ENCODE data around the gene RPAP2.
"Not testable (repeated sequence)": the region's sequence is repeated elsewhere in the genome, so short reads cannot be mapped to it uniquely, and the experiment has no call there.

RPAP2 gene

GRCh38 chr1:92298573-92299476 lies at the start of gene RPAP2, which contains the start of gene GLMN:
TSS of gene RPAP2 (plus strand) at chr1:92299059. CDS start at chr1:92299074, 15 bp downstream.
TSS of gene GLMN (minus strand) at chr1:92298987. CDS start at chr1:92297999, 988 bp downstream.
- peaks cover 40% of the 10 kb centered on the region for H3K36me3 ChIP-seq (ENCODE audit: control insufficient read depth, insufficient read depth, low read length)
- peak within 1 kb of the TSS; percentile 99 for H3K4me3 ChIP-seq (ENCODE audit: low read depth, low read length)
- no peaks in the 10 kb centered on the region for H3K27me3 ChIP-seq (ENCODE audit: control insufficient read depth, insufficient read depth, low read length)
- H3K4me1 ChIP-seq (ENCODE audit: control insufficient read depth, insufficient read depth, low read length): peaks cover 4% of the 10 kb centered on the region; the same call in 1 of the 2 replicates
- H3K9ac ChIP-seq (ENCODE audit: low read length): peak within 1 kb of the TSS; percentile 98
- peak within 1 kb of the TSS; percentile 93 for H3K27ac ChIP-seq (ENCODE audit: low read depth, low read length)
- H3K9me3 ChIP-seq (ENCODE audit: control insufficient read depth, insufficient read depth, low read depth, low read length): no peaks in the 10 kb centered on the region

- peaks cover 24% of the 10 kb centered on the region for H3K36me3 ChIP-seq (ENCODE audit: control insufficient read depth, insufficient read depth, low read length)
- not testable (repeated sequence) for H3K9me3 ChIP-seq (ENCODE audit: control insufficient read depth, insufficient read depth, low read depth, low read length); H3K4me1 ChIP-seq (ENCODE audit: control insufficient read depth, insufficient read depth, low read length); H3K4me3 ChIP-seq (ENCODE audit: low read depth, low read length); H3K27me3 ChIP-seq (ENCODE audit: control insufficient read depth, insufficient read depth, low read length); H3K9ac ChIP-seq (ENCODE audit: low read length); H3K27ac ChIP-seq (ENCODE audit: low read depth, low read length)
Observed at GRCh38 chr1:92254714-92255113, 44.1 kb upstream of the RPAP2 start.

- Histone ChIP-seq H3K27ac (ENCODE audit: low read depth, low read length) (no peak overlapping the region), H3K9ac (ENCODE audit: low read length) (no peak overlapping the region), H3K9me3 (ENCODE audit: control insufficient read depth, insufficient read depth, low read depth, low read length) (no peaks in the 10 kb centered on the region), H3K36me3 (ENCODE audit: control insufficient read depth, insufficient read depth, low read length) (peaks cover 58% of the 10 kb centered on the region), H3K4me3 (ENCODE audit: low read depth, low read length) (no peak overlapping the region), H3K4me1 (ENCODE audit: control insufficient read depth, insufficient read depth, low read length) (no peaks in the 10 kb centered on the region), H3K27me3 (ENCODE audit: control insufficient read depth, insufficient read depth, low read length) (no peaks in the 10 kb centered on the region)
Observed at GRCh38 chr1:92259350-92259749, 39.5 kb upstream of the RPAP2 start.

- no peaks in the 10 kb centered on the region for H3K27me3 ChIP-seq (ENCODE audit: control insufficient read depth, insufficient read depth, low read length)
- H3K27ac ChIP-seq (ENCODE audit: low read depth, low read length): no peak overlapping the region
- H3K9ac ChIP-seq (ENCODE audit: low read length): no peak overlapping the region
- no peak overlapping the region for H3K4me3 ChIP-seq (ENCODE audit: low read depth, low read length)
- H3K9me3 ChIP-seq (ENCODE audit: control insufficient read depth, insufficient read depth, low read depth, low read length): no peaks in the 10 kb centered on the region
- no peaks in the 10 kb centered on the region for H3K4me1 ChIP-seq (ENCODE audit: control insufficient read depth, insufficient read depth, low read length)
- H3K36me3 ChIP-seq (ENCODE audit: control insufficient read depth, insufficient read depth, low read length): peaks cover 68% of the 10 kb centered on the region
Observed at GRCh38 chr1:92262516-92262915, 36.3 kb upstream of the RPAP2 start.

GRCh38 chr1:92273039-92273438 lies 25.8 kb upstream of the RPAP2 start:
- Histone ChIP-seq H3K9ac (ENCODE audit: low read length) (no peak overlapping the region), H3K27me3 (ENCODE audit: control insufficient read depth, insufficient read depth, low read length) (no peaks in the 10 kb centered on the region), H3K4me1 (ENCODE audit: control insufficient read depth, insufficient read depth, low read length) (no peaks in the 10 kb centered on the region), H3K36me3 (ENCODE audit: control insufficient read depth, insufficient read depth, low read length) (peaks cover 72% of the 10 kb centered on the region), H3K27ac (ENCODE audit: low read depth, low read length) (no peak overlapping the region), H3K9me3 (ENCODE audit: control insufficient read depth, insufficient read depth, low read depth, low read length) (no peaks in the 10 kb centered on the region), H3K4me3 (ENCODE audit: low read depth, low read length) (no peak overlapping the region)

GRCh38 chr1:92274939-92275338 lies 23.9 kb upstream of the RPAP2 start:
- H3K4me1 ChIP-seq (ENCODE audit: control insufficient read depth, insufficient read depth, low read length): no peaks in the 10 kb centered on the region

GRCh38 chr1:92276082-92276481 lies 22.8 kb upstream of the RPAP2 start:
- no peak overlapping the region for H3K4me3 ChIP-seq (ENCODE audit: low read depth, low read length)
- no peaks in the 10 kb centered on the region for H3K27me3 ChIP-seq (ENCODE audit: control insufficient read depth, insufficient read depth, low read length)
- H3K9ac ChIP-seq (ENCODE audit: low read length): no peak overlapping the region
- H3K27ac ChIP-seq (ENCODE audit: low read depth, low read length): no peak overlapping the region
- no peaks in the 10 kb centered on the region for H3K4me1 ChIP-seq (ENCODE audit: control insufficient read depth, insufficient read depth, low read length)
- H3K9me3 ChIP-seq (ENCODE audit: control insufficient read depth, insufficient read depth, low read depth, low read length): no peaks in the 10 kb centered on the region
- H3K36me3 ChIP-seq (ENCODE audit: control insufficient read depth, insufficient read depth, low read length): peaks cover 64% of the 10 kb centered on the region

More at GRCh38 chr1:92274939-92275338, 23.9 kb upstream of the RPAP2 start:
- no peak overlapping the region for H3K9ac ChIP-seq (ENCODE audit: low read length)
- no peak overlapping the region for H3K4me3 ChIP-seq (ENCODE audit: low read depth, low read length)
- H3K36me3 ChIP-seq (ENCODE audit: control insufficient read depth, insufficient read depth, low read length): peaks cover 72% of the 10 kb centered on the region
- H3K27me3 ChIP-seq (ENCODE audit: control insufficient read depth, insufficient read depth, low read length): no peaks in the 10 kb centered on the region
- no peaks in the 10 kb centered on the region for H3K9me3 ChIP-seq (ENCODE audit: control insufficient read depth, insufficient read depth, low read depth, low read length)
- no peak overlapping the region for H3K27ac ChIP-seq (ENCODE audit: low read depth, low read length)

GRCh38 chr1:92277105-92277723 lies 21.6 kb upstream of the RPAP2 start:
- Histone ChIP-seq H3K27me3 (ENCODE audit: control insufficient read depth, insufficient read depth, low read length) (no peaks in the 10 kb centered on the region), H3K4me1 (ENCODE audit: control insufficient read depth, insufficient read depth, low read length) (no peaks in the 10 kb centered on the region), H3K36me3 (ENCODE audit: control insufficient read depth, insufficient read depth, low read length) (peaks cover 55% of the 10 kb centered on the region), H3K9ac (ENCODE audit: low read length) (no peak overlapping the region), H3K27ac (ENCODE audit: low read depth, low read length) (no peak overlapping the region), H3K4me3 (ENCODE audit: low read depth, low read length) (no peak overlapping the region), H3K9me3 (ENCODE audit: control insufficient read depth, insufficient read depth, low read depth, low read length) (no peaks in the 10 kb centered on the region)

GRCh38 chr1:92279781-92280180 lies 19.1 kb upstream of the RPAP2 start:
- H3K4me1 ChIP-seq (ENCODE audit: control insufficient read depth, insufficient read depth, low read length); H3K9me3 ChIP-seq (ENCODE audit: control insufficient read depth, insufficient read depth, low read depth, low read length); H3K4me3 ChIP-seq (ENCODE audit: low read depth, low read length); H3K27me3 ChIP-seq (ENCODE audit: control insufficient read depth, insufficient read depth, low read length); H3K27ac ChIP-seq (ENCODE audit: low read depth, low read length); H3K9ac ChIP-seq (ENCODE audit: low read length): not testable (repeated sequence)
- peaks cover 31% of the 10 kb centered on the region; the same call in 1 of the 2 replicates for H3K36me3 ChIP-seq (ENCODE audit: control insufficient read depth, insufficient read depth, low read length)

GRCh38 chr1:92281411-92281810 lies 17.4 kb upstream of the RPAP2 start:
- not testable (repeated sequence) for H3K27ac ChIP-seq (ENCODE audit: low read depth, low read length); H3K9me3 ChIP-seq (ENCODE audit: control insufficient read depth, insufficient read depth, low read depth, low read length); H3K9ac ChIP-seq (ENCODE audit: low read length); H3K4me1 ChIP-seq (ENCODE audit: control insufficient read depth, insufficient read depth, low read length); H3K4me3 ChIP-seq (ENCODE audit: low read depth, low read length); H3K27me3 ChIP-seq (ENCODE audit: control insufficient read depth, insufficient read depth, low read length)
- H3K36me3 ChIP-seq (ENCODE audit: control insufficient read depth, insufficient read depth, low read length): peaks cover 28% of the 10 kb centered on the region

GRCh38 chr1:92291372-92291999 lies 7.4 kb upstream of the RPAP2 start:
- H3K27me3 ChIP-seq (ENCODE audit: control insufficient read depth, insufficient read depth, low read length): no peaks in the 10 kb centered on the region
- no peak overlapping the region for H3K27ac ChIP-seq (ENCODE audit: low read depth, low read length)
- H3K36me3 ChIP-seq (ENCODE audit: control insufficient read depth, insufficient read depth, low read length): peaks cover 70% of the 10 kb centered on the region
- no peak overlapping the region for H3K4me3 ChIP-seq (ENCODE audit: low read depth, low read length)
- H3K9me3 ChIP-seq (ENCODE audit: control insufficient read depth, insufficient read depth, low read depth, low read length): no peaks in the 10 kb centered on the region
- no peaks in the 10 kb centered on the region for H3K4me1 ChIP-seq (ENCODE audit: control insufficient read depth, insufficient read depth, low read length)
- no peak overlapping the region for H3K9ac ChIP-seq (ENCODE audit: low read length)

Data from HUES6 (cell line).